Measurements from ENCODE around the gene HS1BP3.

HS1BP3 gene

DNA sequence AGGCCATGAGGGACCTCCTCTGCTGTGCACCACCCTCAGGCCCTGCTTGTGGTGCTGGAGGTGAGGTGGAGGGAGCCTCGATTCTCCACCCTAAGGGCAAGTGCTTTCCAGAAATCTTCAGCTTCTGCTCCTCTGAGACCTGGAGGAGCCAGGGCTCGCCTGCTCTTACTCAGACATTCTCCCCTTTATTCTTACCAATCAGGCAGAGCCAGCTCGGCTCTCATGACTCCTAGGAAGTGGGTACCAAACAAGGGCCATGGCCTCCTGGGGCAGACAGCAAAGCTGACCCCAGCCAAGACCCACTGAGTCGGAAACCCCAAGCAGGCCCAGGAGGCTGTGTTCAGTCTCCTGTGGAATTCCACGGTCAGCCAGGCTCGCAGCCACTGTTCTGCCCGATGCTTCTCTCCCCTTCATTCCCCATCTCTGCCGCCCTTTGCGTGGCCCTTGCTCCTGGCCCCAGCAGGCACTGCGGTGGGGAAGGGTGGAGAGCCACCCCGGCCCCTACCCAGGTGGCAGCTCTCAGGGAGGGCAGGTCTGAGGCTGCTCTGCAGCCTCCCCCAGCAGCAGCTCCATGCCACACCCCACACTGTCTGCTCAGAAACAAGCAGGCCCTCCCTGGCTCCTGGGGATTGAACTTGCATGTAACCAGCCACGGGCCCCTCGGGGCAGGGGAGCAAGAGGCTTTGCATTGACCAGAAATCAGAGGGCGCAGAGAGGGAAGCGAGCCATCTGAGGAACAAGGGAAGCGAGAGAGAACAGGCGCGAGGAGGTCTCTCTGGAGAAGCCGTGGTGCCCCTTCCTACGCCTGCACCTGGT lies 24.0 kb downstream of the HS1BP3 start:
- no peak for DNase-seq

DNA sequence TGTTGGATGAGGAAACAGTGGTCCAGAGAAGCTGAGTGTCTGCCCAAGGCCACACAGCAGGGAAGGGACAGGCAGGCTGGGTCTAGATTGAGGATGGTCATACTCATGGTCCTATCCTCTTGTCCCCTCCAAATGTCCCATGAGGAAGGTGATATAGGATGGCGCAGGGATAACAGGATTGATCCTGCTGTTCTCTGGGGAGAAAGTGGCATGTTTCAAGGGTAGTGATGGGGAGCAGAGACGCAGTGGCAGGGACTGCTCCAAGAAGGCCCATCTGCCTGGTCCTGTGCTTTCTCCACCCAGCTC lies 24.6 kb downstream of the HS1BP3 start:
- DNase-seq, result no peak

DNA sequence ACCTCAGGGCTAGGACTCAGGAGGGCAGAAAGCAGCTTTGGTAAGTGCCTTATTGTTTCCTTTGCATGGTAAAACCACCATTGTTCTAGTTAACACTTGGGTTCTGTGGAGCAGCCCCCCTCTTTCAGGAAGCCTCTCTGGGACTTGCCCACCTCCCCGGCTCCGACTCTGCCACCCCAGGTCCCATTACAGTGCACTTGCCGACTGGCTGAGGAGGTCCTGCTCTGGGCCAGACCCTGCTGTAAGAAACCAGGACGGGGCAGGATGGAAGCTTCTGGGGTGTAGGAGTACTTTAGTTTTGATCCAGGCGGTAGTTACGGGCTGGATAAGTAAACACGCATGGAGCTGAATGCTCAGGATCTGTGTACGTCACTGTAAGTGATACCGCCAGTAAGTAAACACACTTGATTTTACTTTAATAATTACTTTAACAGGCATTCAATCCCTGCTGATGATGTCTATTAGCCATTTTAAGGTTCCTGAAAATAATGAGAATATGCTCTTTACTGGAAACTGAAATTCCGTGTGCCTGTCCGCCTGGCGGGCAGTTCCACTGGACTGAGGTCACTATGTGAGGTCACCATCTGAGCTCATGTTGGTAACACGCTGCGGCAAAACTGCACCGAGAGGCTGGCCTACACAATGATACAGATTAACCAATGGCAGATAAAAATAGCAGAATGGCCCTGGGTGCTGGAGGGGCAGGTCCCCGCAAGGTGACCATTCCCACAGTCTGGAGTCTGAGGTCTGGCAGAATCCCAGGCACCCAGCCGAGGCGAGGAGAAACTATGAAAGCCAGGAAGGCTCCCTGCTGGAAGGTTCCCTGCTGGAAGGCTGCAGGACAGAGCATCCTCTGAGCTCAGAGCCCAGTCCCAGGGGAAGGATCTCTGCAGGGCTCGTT lies 25.2 kb downstream of the HS1BP3 start:
- DNase-seq, result peak; percentile 40

DNA sequence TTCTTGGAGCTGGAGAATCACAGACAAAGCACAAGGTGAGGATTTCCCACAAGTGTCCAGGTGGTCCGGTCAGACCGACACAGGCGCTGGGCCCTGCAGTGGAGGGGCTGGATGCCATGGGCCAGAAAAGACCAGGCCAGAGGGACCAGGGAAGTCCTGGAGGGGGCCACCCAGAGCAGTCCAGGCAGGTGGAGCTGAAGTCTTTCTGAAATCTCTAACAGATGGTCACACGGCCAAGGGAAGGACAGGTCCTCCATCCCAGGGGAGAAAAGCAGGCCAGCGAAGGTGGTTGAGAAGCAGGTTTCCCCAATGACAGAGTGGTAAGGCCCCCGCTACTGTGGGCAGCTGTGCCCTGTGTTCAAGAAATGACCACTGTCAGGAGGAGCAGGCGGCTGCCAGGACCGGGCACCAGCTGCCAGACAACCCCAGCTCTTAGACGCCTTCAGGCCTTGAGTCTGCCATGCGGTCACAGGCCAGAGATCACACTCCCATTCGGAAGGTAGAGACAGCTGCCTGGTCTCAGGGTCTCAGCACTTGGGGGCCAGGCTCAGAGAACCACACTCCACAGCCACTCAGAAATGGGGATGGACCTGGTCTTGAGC lies 25.9 kb downstream of the HS1BP3 start:
- no peak for DNase-seq

DNA sequence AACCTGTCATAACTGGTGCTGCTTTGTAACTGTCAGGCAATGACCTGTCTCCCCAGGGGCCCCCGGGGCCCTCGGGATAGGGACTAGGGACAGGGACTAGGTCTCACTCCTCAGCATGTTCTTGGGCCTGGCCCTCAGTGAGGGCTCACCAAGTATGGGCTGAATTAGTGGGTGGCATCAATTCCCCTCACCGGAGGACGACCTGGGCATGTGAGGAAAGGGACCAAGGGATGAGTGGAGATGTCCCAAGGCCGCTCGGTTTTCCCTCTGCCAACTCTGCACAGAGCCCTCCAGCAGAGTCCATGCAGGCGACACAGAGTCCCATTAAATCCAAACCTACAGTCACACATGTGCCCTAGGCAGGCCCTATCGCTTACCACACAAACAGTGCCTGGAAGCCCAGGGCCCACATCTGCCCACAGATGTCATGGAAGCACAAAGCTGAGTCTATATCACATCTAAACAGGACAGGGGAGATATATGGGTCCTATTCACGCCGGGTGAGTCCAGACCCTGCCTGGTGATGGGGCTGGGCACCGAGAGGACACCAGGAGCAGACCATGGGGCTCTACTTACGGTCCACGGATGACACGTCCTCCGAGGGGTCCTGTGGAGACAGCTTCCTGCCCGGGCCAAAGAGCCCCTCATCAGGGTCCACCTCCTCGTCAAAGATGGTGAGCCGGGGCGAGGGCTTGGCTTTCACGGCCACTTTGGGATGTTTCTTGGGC lies 26.6 kb downstream of the HS1BP3 start:
- no peak for DNase-seq

DNA sequence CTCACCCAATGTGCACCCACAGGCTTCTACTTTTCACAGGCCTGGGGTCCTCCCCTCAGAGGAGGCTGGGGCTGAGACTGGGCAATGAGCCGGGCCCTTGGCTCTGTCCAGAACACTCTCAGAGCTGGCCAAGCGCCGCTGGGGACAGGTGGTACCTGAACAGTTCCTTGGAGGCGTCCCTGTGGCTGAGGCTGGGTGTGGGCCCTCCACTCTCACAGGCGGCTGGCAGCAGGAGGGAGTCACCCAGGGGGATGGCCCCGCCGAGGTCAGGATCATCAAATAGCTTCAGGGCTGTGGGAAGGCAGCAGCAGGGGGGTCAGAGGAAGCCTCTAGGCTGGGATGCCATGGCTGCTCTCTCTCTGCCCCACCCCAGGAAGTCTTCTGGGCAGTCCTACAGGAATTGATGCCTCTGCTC lies 27.1 kb downstream of the HS1BP3 start:
- DNase-seq, result no peak

DNA sequence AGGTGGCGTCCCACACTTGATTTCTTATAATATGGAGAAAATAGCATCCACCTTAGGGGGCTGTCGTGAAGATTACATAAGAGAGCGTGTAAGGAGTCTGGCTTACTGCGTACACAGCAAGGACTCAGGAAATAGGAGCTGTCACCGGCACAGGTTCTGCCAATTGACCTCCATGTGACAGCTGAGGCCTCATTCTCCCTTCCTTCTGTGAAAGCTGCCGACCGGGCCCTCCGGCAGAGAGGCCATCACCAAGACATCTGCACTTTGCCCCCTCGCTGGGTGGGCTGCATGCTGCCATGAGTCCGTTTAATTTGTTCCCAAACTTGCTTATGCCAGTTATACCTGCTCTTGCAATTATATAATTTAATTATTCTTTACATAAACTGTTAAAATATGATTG lies 27.7 kb downstream of the HS1BP3 start:
- DNase-seq, result no peak

DNA sequence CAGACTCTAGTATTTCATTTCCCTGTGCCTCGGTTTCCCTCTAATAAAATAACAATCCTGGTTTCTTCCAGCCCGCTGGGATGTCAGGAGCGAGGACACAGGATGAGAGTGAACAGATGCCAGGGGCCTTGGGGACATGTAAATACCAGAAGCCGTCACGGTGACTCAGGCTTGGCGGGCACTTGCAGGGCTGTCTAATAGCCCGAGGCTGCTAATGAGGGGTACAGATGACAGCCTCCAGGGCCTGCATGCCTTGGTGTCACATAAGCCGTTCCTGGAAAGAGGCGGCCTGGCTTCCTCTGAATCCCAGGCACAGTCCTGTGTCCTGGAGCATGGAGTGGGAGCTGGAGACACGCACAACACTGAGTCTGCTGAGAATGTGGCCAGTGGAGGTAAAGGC lies 28.2 kb downstream of the HS1BP3 start:
- no peak for DNase-seq

DNA sequence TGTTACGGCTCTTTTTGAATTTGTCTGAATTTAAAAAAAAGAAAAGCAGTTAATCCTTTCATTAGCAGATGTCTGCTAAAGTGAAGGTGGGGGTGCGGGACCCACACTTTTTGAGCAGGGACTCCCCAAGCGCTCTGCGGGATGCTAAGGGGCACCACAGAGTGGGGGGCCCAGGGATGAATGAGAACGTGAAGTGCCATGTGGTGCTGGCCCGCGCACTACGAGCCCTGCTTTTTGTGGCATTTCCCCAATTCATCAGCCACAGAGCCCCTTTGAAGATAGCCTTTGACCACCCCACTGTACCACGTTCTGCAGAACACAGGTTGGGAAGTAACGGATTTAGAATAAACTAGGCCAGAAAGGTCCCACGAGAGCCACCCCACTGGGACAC lies 28.6 kb downstream of the HS1BP3 start:
- no peak for DNase-seq

DNA sequence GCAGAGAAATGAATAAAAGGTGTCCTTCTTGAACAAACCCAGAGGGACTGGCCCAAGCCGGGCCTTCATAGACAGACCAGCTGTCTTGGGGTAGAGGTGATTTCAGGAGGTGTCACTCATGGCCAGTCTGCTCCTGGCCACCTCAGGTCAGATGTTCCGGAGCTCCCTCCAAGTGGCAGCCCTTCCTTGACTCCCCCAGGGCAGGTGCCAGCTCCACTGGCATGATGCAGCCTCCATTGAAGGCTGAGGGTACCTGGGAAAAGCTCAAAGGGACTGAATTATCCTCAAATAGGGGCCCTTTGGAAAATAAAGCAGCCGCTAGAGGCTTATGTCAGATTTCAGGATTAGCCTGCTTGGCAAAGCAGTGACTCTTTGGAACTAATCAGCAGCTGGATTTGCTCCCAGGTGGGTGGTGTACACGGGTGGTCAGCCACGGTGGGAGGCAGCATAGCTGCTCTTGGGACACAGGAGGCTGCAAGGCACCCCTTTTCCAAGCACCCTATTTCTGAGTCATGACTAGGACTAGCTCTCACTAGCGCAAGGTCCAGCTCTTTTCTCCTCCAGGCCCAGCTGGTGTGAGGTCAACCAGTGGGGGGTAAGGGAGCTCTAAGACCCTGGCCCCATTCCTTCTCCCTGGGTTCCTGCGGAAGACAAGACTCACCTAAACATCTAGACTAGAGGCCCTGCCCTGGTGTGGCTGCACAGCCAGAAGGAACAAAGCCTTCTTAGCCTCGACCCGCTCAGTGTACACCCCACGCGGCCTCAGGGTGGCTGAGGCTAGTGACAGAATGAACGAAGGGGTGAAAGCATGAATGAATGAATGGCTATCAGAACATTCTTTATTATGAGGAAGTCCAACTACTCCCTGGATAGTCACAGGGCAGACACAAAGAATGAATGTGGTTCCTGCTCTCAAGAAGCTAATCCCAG lies 29.3 kb downstream of the HS1BP3 start:
- no peak for DNase-seq

DNA sequence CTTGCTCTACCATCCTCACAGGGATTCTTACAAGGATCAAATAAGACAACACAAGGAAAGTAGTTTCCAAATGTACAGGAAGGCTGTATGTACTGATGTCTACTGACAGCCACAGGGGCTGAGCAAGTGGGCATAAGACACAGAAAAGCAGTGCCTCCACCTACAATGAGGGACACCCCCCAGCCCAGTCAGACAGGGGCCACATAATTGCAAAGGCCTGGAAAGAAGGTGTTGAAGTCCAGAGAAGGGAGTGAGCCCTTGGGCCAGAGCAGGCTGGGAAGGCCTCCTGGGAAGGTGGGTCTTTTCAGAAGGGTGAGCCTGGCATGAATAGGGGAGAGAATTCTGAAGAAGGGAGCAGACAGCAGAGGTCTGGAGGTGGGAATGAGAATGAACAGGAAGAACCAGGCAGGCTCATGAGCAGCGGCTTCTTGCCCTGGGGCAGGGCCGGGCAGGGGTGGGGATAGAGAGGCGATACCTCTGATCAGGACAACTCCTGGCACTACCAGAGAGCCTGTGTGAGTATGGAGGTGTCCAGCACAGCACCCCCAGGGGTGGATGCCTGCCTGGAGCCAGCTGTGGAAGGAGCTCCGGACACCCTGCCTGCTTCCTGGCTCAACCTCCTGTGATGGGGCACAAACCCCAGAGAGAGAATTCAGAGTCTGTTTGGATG lies 30.1 kb downstream of the HS1BP3 start:
- DNase-seq, result no peak

DNA sequence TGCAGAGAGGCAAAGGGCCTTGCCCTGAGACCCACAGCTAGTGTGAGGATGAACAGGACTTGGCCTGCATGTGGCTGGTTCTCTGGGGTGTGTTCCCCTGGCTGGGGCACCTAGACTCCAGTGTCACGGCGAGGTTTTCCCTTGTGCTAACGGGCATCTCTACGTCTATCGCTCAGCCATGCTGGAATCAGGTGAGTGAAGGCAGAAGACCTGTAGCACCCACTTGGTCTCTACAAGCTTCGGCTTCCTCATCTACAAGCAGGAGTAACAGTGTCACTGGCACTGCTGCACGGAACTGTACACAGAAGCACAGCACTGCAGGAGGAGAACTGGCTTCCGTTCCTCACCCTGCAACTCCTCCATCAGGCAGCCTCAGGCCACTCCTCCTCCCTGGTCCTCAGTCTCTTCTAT lies 30.6 kb downstream of the HS1BP3 start:
- DNase-seq, result no peak

DNA sequence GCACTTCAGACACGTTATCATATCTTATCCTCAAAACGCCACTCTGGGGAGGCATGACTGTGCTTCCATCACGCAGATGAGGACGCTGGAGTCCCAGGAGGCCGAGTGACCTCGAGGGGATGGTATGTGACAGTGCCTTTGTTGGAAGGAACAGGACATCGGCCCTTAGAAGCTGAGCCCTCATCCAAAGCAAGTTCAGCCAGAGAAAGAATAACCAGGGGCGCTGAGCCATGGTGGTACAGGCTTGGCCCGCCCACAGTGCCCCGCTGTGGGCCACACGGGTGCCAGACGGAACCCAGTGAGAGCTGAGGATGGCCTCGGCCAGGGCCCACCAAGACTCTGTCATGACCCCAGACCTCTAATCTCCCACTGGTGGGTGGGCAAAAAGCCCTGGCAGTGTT lies 31.3 kb downstream of the HS1BP3 start:
- DNase-seq, result no peak

DNA sequence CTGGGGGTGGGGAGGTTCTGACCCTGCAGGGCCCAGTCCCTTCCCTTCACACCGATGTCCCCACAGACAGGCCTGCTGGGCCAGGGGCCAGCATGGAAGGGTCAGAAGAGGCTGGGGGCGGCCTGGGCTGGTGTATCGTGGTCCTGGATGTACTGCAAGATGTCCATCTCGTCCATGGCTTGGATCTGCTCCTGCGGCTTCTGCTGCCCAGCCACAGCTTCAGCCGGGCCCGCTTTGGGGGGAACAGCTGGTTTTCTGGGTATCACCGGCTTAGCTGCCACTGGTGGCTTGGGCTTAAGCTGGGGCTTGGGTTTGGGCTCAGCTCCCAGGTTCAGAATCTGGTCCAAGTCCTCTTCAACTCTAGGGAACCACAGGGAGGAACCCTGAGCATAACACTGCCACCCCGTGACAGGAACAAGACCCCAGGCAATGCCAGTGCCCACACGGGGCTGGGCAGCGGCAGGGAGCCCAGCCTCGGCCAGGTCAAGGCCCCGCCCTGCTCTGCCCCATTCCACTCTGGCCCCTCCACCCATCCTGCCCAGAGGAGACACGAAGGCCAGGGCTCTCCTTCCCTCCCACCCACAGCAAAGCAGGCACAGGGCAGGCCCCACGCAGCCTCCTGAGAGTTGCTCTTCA lies 31.9 kb downstream of the HS1BP3 start:
- DNase-seq, result no peak

DNA sequence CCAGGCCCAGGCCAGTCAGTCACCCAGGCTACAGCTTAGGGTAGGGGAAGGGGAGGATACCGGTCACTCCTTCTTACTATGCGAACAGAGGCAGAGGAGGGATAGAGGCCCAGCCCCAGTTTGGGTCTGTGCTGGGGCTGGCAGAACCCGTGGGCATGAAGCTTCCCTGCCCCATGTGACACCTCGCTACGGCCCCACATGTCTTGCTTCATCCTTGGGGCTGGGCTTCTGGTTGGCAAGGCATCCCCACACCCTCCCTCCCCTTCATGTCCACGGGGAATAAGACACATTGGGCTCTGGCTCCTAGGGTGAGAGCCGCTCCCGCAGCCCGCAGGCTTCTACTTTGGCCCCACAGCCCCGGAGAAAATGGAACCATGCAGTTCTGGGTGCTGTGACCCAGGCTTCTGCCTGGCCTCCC lies 32.4 kb downstream of the HS1BP3 start:
- DNase-seq, result no peak

DNA sequence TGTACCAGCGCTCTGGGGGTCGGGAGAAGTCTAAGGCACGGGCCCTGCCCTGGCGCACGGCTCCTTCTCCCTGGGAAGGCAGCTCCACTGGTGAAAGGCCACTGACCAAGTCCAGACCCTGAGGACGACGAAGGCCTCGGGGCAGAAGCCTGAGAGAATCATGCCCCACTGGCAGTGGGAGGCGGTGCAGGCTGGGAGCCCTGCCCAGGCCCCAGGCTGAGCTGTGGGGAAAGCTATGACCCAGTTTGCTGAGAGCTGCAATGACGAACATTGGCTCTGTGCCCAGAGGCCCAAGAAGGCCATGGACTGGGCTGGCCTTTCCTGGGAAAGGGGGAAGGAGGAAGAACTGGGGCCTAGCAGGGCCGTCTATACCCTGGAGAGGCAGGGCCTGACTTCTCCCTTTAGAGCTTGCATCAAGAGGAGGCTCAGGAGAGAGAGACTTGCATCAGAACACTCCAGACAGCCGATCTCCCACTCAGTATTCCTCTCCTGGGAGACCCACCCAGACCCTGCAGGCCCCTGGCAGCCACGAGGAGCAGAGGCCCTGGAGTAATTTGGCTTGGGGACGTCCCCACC lies 32.9 kb downstream of the HS1BP3 start:
- peak; percentile 85 for DNase-seq

DNA sequence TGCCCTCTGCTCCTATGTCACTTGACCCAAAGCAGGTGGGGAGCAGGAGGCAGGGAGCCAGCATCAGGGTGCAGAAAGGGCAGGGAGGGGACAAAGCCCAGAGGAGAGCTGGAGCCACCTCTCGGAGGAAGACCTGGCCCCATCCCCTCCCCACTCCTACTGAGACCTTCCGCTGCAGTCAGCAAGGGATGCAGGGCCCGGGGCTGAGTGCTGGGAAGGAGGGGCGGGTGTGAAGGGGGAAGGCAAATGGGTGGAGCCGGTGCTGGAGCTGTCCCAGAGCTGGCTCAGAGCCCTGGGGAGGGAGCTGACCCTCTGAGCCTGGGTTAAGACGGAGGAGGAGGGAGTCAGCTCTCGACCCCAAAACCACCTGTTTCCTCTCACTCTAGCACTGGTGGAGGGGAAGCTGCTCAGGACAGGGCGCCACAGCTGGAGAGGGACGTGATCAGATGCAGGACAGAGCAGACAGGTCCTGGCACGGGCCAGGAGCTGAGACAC lies 33.8 kb downstream of the HS1BP3 start:
- DNase-seq, result peak; percentile 31

DNA sequence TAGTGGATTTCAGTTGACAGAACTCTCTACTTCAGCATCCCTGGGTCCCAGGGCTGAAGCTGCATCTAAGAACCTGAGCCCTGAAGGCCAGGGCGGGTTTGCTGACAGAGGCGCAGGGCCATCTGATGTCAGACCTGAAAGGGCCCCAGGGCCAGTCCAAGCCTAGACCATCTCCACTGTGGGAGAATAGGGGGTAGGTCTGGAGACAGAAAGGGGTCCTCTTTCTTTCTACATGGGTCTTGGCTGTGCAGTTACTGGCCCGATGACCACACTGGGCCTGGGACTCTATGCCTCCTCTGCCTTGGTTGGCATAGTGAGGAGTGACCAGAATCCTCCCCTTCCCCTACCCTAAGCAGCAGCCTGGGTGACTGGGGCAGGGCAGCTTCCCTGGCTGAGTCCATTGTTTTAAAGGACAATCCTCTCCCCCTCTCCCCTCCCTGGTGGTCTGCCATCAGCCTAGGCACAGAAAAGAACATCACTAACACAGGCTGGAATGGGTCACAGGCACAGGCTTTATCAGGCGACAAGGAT lies 34.5 kb downstream of the HS1BP3 start:
- no peak for DNase-seq

DNA sequence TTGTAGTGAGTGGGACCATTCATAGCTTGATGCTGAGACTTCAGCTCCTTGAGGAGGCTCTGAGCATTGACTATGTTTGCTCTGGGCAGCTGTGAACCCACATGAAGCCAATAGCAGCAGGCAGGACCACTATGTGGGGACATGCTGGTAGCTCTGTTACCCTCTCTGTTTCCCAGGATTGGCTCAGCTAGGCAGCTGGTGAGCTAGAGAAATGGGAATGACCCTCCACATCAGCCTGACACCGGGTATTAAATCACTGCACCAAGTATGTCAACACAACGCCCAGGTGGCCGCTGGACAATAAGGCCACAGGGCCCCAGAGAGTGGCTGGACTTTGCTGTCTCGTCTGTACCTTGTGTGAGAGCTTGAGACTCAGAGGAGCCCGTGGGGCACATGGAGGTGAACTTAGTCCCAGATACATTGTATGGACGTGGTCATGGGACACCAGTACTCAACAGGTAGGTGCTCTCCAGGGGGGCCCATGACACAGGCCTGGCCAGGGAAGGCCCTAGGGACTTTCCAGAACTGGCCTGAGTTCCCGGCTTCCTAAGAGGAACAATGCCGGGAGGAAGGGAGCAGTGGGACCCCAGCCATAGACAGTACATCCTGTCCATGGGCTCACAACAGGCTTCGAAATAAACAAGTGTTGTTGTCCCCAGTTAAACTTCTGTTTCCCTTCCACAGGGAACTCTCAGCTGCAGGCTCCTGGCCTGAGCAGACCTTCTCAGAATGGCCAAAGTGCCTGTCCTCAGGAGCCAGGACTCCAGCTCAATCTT lies 35.2 kb downstream of the HS1BP3 start:
- DNase-seq, result no peak

Measured in NCI-H510A (cell line).